Stimulated activated CD8-positive, alpha-beta memory T cell treated with anti-CD3 and anti-CD28 coated beads, Interleukin-7, amount 100 ng/mL, for 1 hour (primary cell): ENCODE results near the gene LAG3.
A peak's percentile ranks its signal among the peaks of the same experiment; 100 is the strongest.

Experiments used
- DNase-seq, 2 donors: peaks; one replicate each; pipeline ENCODE4 v3.0.0-alpha.2; 2020; ENCODE audit warnings: low read depth in 2 of 2

LAG3 gene

GRCh38 chr12:6771509-6772330 is 600 bp upstream of the LAG3 start:
- DNase-seq, result no peak

GRCh38 chr12:6772726-6773589 is 638 bp downstream of the LAG3 start:
- no peak for DNase-seq

- DNase-seq, result no peak
These were observed 1.5 kb downstream of the LAG3 start for GRCh38 chr12:6773590-6774351.

- no peak for DNase-seq
These were observed 2.3 kb downstream of the LAG3 start for GRCh38 chr12:6774499-6775062.

GRCh38 chr12:6775185-6776174 is 3.2 kb downstream of the LAG3 start:
- no peak for DNase-seq

GRCh38 chr12:6777386-6777785 is 5.1 kb downstream of the LAG3 start:
- no peak for DNase-seq

- DNase-seq, result no peak
These were observed 5.9 kb downstream of the LAG3 start for GRCh38 chr12:6778217-6778573.

- DNase-seq, result peak; percentile 73 to 79
These were observed 6.5 kb downstream of the LAG3 start for GRCh38 chr12:6778574-6779550.

- no peak for DNase-seq
These were observed 7.5 kb downstream of the LAG3 start for GRCh38 chr12:6779708-6780432.

GRCh38 chr12:6780573-6780972 is 8.3 kb downstream of the LAG3 start:
- DNase-seq, result no peak

GRCh38 chr12:6782119-6782518 is 9.8 kb downstream of the LAG3 start:
- no peak for DNase-seq

- no peak for DNase-seq
These were observed 10.7 kb downstream of the LAG3 start for GRCh38 chr12:6782850-6783566.

- no peak for DNase-seq
These were observed 11.5 kb downstream of the LAG3 start for GRCh38 chr12:6783828-6784227.

GRCh38 chr12:6784296-6784695 is 12.0 kb downstream of the LAG3 start:
- DNase-seq, result no peak

GRCh38 chr12:6784761-6785160 is 12.4 kb downstream of the LAG3 start:
- no peak for DNase-seq

- DNase-seq, result no peak
These were observed 14.2 kb downstream of the LAG3 start for GRCh38 chr12:6786416-6787094.

- no peak for DNase-seq
These were observed 15.0 kb downstream of the LAG3 start for GRCh38 chr12:6787309-6787708.
